ENCODE results near the gene BACE1-AS.

Gene BACE1-AS

GRCh38 chr11:117295438-117296137 lies 4.4 kb downstream of the BACE1-AS start:
- DNase-seq: no peak

GRCh38 chr11:117296881-117297280 lies 5.7 kb downstream of the BACE1-AS start:
- no peak for DNase-seq

DNA sequence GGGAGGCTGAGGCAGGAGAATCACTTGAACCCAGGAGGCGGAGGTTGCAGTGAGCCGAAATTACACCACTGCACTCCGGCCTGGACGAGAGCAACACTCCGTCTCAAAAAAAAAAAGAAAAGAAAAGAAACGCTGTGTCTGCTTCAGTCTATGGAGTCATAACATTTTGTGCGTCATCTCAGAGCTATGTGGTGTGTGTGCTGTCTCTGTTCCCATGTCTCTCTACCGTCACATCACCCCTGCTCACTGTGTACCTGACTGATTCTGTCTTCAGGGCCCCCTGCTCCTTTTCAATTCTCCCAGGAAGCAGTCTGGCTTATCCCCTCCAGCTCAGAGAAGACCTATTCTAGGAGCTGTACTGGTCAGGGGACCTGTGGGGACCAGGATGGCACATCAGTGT lies 7.0 kb downstream of the BACE1-AS start:
- no peak for DNase-seq

DNA sequence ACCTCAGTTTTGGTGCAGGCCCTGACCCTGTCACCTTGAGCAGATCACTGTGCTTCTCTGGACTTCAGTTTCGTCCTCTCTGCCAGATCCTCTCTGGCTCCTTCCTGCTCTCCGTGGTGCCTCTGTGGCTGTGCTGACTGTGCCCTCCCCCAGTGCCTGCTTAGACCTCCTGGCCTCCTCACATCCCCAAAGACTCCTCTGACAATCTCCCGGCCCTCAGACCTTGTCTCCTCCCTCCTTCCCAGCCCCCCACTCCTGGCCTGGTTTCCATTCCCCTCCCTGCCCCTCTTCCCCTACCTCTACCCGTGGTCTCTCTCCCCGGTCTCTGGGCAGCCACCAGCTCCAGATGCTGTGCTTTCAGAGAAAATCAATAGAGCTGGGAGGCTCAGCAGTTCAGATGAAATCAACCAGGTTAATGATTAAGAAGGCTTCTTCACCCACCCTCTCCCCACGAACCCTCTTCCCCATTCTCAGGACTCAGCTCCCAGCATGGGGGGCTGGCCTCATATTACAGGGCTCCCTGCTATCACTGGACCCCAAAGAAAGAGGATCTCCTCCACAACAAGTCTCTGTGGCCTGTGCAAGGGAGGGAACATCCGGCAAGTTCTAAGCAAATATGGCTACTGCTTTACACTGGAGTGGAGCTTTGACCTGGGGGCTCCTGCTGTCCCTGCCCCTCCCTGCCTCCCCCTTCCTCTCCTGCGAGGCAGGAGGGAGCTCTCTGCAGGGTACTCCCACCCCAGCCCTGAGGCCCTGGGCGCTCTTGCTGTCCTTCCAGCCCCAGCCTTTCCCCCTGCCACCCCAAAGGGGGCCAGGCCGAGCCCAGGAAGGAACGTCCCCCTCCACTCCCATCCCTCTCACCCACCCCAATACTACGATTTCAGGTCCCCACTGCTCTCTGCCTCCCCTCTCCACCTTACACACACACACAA lies 8.5 kb downstream of the BACE1-AS start:
- no peak for DNase-seq

- no peak for DNase-seq
These were observed 9.1 kb downstream of the BACE1-AS start for GRCh38 chr11:117300283-117300663.

DNA sequence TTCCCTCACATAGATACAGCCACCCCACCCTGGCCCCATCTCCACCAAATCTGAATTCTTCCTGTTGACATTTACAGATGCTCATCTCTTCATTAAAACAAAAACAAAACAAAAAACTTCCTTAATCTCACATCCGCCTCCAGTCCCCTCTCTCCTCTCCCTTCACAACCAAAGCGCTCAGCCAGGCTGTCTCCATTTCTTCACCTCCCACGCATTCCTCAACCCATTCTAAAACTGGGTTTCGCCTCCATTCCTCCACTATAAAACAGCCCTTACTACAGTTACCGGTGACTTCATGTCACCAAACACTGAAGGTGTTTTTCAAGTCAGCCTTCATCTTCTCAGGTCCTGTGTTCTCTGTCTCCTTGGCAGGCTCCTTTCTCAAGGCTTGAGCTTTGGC lies 9.6 kb downstream of the BACE1-AS start:
- DNase-seq: no peak

- no peak for DNase-seq
These were observed 11.1 kb downstream of the BACE1-AS start for GRCh38 chr11:117302228-117302627.

GRCh38 chr11:117303101-117303500 lies 12.0 kb downstream of the BACE1-AS start:
- no peak for DNase-seq

DNA sequence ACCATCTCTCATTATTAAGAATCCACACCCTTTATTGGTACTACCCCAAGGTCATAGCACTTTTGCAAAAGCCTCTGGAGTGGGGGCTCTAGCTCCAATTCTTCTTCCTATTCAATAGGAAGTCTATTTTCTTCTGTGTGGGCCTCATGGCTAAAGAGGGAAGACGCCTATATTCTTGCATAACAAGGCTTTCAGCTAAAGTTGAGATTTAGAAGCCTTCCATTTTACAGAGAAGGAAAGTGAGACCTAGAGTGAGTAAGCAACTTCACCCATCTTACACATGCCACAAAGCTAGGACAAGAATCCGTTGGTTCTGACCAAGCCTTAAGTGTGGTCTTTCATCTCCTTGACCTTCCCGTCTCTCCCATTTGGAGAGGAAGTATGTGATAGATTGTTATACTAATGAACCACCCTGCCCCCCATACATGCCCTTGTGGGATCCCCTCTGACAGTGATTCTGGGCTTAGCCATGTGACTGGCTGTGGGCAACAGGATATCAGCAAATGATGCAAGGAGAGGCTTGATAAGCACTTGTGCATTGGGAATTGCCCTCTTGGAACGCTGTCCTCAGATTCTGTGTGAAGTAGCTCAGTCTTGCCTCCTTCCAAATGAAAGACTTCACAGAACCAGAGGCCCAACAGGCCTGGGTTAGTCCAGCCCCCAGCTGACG lies 12.6 kb downstream of the BACE1-AS start:
- no peak for DNase-seq

DNA sequence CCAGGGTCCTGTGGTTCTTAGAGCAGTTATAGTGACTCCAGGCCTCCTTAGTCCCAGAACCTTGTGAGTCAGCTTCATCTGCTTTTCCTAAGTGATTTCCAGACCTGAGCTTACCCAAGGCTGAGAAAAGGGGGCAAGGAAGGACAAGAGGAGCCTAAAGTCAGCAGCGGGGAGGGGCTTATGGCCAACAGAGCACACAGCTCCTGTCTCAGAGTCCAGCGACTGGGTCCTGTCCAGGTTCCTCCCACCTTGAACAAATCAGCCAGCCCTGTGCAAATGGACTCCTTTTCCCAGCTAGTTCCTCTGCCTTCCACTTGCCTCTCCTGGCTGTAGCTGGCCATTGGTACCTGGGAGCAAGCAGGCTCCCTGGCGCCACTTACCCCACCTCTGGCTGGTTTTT lies 14.0 kb downstream of the BACE1-AS start:
- no peak for DNase-seq

- DNase-seq: no peak
These were observed 18.2 kb downstream of the BACE1-AS start for GRCh38 chr11:117309310-117309709.

- no peak for DNase-seq
These were observed 21.9 kb downstream of the BACE1-AS start for GRCh38 chr11:117313091-117313490.

GRCh38 chr11:117313828-117314768 lies 23.0 kb downstream of the BACE1-AS start:
- no peak for DNase-seq

DNA sequence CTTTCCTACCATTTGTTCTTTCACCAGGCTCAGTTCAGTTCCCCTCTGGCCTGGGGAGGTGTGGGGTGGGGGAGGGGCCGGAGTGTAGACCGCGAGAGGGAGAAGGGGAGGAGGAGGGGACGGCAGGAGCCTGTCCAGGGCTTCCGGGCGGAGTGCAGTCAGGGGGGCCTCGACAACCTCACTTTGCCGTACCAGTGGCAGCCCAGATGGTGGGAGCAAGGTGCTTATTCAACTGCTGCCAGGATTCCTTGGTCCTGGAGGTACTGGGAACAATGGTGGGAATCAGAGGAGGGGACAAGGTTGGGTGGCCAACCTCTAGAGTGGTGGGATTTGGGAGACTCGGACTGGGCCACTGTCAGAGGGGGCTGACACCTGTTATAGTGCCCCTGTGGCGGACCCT lies 23.7 kb downstream of the BACE1-AS start:
- no peak for DNase-seq

DNA sequence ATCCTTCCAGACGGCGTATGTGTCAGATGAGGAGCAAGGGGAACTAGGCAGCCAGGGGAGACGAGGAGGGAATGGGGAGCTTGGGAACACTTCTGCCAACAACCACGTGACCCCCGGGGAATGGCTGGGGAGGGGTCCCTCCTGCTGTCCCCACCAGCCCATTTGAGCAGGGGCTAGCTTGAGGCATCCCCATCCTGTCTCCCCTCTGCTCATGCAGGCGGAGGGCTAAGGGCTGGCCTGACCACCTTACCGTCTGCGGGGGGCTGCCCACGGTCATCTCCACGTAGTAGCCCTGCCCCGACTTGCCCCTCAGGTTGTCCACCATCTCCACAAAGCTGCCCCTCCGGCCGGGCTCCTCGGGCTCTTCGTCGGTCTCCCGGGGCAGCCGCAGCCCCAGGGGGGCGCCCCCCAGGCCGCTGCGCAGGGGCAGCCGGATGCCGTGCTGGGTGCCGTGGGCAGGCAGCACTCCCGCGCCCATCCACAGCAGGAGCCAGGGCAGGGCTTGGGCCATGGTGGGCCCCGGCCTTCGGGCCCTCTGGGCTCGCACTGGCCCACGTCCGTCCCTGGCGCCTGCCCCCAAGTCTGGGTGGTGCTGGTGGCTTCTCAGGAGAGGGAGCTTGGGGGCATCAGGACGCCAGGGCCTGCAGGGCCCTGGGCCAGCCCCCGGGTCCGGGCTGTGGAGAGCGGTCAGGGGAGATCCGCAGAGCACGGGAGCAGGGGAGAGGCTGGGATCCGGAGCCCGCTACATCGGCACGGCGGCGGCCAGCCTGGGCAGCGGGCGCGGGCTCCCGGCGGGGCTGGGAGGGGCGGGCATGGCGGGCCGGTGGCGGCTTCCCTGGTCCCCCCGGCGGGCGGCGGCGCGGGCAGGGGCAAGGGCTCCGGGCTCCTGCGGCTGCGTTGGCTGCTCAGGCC lies 24.4 kb downstream of the BACE1-AS start:
- DNase-seq: no peak

DNA sequence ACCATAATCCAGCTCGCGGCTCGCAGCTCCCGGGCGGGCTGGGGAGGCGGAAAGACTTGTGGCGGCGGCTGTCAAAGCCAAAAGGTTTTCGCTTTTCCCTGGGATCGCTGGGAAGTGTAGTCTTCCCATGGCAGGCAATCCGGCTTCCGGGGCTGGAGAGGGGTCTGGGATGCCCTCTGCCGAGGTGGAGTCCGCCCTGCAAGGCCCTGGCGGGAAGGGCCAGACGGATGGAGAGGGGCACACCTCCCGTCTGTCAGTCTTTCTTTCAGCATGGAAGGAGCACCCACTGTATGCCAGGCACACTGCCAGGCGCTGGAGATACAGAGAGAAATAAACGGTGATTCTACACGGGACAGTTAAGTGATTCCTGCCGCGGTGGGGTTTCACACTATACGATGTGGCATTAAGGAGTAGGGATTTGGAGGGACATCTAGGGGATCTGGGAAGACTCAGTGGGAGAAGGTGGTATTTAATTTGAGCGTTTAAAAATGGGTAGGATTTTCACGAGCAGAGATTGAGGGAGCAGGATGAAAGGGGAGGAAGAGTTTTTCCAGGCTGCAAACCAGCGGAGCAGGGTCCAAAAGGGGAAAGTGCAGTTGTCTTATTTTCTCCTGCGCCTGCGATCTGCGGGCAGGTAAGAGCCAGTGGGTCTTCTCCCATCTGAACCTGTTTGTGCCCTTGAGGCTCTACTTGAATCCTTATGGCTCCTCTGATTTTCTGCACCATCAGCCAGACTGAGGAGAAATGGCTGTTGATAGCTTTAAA lies 25.2 kb downstream of the BACE1-AS start, which contains the start of gene BACE1:
Gene BACE1, minus strand, starts transcription at position 60 of the 765 bp plus-strand sequence. CDS start 461 bp downstream, outside the sequence.
- peak; percentile 60 for DNase-seq

DNA sequence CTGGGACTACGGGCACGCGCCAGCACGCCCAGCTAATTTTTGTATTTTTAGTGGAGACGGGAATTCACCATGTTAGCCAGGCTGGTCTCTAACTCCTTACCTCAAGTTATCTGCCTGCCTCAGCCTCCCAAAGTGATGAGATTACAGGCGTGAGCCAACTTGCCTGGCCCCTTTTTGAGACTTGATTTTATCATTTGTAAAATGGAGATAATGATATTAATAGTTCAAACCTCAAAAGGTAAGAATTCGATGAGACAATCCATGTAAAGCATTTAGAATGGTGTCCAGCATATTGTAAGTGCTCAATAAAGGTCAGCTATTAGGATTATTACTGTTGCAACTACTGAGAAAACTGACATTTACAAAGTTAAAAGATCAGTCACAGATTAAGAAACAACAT lies 27.6 kb downstream of the BACE1-AS start:
- DNase-seq: no peak

DNA sequence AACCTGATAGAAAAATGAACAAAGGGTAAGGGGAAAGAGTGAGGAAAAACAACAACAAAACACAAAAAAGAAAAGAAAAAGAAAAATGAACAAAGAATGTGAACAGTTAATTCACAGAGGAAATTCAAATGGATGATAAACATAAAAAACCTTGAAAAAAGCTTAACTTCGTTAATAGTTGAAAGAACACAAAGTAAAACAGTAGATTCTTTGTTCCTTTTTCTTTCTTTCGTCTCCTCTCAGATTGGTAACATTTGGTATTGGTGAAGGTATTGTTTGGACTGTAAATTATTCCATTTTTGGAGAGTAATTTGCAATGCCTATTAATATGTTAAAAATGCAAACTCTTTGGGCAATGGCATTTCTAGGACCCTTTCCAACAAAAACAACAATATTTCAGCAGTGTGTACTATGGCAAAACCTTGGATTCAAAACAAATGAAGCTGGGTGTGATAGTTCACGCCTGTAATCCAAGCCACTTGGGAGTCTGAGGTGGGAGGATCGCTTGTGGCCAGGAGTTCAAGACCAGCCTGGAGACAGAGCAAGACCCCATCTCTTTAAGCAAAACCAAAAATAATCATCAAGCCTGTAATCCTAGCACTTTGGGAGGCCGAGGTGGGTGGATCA lies 28.2 kb downstream of the BACE1-AS start:
- no peak for DNase-seq

- DNase-seq: peak; percentile 13
These were observed 36.1 kb downstream of the BACE1-AS start for GRCh38 chr11:117327255-117327566.
